GM19395 (cell line): ENCODE data around the gene FMO2.

ENCODE experiments used
- ATAC-seq: cut with Tn5 transposase; IDR thresholded peaks from one replicate; pipeline ENCODE4 v1.9.1; 2021; ENCODE audit warnings: mild to moderate bottlenecking, moderate library complexity; ENCODE audit not compliant: unreplicated experiment

Gene FMO2

GRCh38 chr1:171173069-171173468 lies 12.0 kb upstream of the FMO2 start:
- ATAC-seq = no peak

- no peak for ATAC-seq
Observed at GRCh38 chr1:171174560-171175294, 10.4 kb upstream of the FMO2 start.

GRCh38 chr1:171177261-171177660 lies 7.8 kb upstream of the FMO2 start:
- ATAC-seq = no peak

GRCh38 chr1:171179318-171180227 lies 5.5 kb upstream of the FMO2 start:
- ATAC-seq = no peak

- ATAC-seq = no peak
Observed at GRCh38 chr1:171180670-171181069, 4.4 kb upstream of the FMO2 start.

GRCh38 chr1:171188388-171189266 lies 3.5 kb downstream of the FMO2 start:
- ATAC-seq = peak; percentile 85

GRCh38 chr1:171191992-171192391 lies 6.9 kb downstream of the FMO2 start:
- no peak for ATAC-seq

GRCh38 chr1:171195767-171196166 lies 10.7 kb downstream of the FMO2 start:
- no peak for ATAC-seq

- no peak for ATAC-seq
Observed at GRCh38 chr1:171196351-171196750, 11.3 kb downstream of the FMO2 start.

- ATAC-seq = no peak
Observed at GRCh38 chr1:171198081-171198480, 13.0 kb downstream of the FMO2 start.

GRCh38 chr1:171204296-171204695 lies 19.2 kb downstream of the FMO2 start:
- ATAC-seq = no peak

GRCh38 chr1:171206204-171206977 lies 21.3 kb downstream of the FMO2 start:
- ATAC-seq = no peak

- ATAC-seq = no peak
Observed at GRCh38 chr1:171206978-171207355, 21.9 kb downstream of the FMO2 start.

GRCh38 chr1:171207377-171207776 lies 22.3 kb downstream of the FMO2 start:
- no peak for ATAC-seq

GRCh38 chr1:171210355-171210754 lies 25.3 kb downstream of the FMO2 start:
- no peak for ATAC-seq

GRCh38 chr1:171212607-171213351 lies 27.7 kb downstream of the FMO2 start:
- no peak for ATAC-seq

- no peak for ATAC-seq
Observed at GRCh38 chr1:171213559-171214454, 28.7 kb downstream of the FMO2 start.

- ATAC-seq = no peak
Observed at GRCh38 chr1:171217658-171218443, 32.8 kb downstream of the FMO2 start.
